Activated T-cell treated with anti-CD3 and anti-CD28 coated beads for 24 hours (primary cell): ENCODE measurements around the gene KDM2B.

ENCODE experiments used
- DNase-seq: peaks from one replicate; pipeline ENCODE4 v3.0.0-alpha.2; 2020; ENCODE audit warnings: low read depth

The KDM2B gene

DNA sequence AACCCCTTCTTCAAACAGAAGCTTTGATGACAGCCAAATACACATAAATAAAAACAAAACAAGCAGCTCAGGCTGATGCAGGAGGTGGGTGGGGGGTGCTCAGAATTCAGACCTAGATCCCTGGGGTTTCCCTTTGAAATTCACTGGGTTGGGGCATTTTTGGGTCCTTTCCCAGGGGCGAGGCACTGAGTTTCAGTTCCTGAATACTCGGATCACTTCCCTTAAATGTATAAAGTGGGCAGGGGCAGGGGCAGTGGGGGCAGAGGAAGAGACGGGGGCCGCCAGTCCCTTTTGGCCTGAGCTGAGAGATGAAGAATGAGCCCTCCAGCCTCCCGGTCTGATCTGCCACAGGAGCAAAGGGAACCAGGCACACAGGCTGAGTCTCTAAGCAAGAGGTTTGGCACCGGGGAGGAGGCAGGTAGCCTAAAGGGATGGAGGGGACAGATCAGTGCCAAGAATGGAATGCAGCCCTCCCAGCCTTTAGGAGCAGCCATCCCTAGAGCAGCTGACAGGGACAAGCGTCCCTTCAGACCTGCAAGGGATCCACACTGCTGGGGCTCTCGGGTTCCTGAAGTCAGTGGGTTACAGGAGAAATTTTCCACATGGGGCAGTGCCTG is 20.3 kb downstream of the KDM2B start:
- DNase-seq, result no peak

DNA sequence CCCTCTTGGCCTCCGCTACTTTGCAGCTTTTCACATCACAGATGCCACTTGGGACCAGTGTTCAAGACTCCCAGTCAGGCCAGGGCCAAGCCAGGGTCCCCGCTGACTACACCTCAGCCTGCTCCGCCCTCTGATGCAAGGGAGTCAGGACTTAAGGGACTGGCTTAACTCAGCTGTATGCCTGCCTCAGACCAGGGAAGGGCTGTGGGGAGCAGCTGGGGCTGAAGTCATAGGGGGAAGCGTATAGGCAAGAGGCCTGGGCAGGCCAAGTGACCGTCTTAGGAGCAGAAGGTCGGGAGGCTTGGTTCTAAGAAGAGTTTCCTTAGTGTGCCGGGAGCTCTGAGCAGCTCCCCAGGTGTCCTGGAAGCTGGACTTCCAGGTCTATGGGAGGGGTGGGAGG is 21.9 kb downstream of the KDM2B start:
- DNase-seq, result no peak

DNA sequence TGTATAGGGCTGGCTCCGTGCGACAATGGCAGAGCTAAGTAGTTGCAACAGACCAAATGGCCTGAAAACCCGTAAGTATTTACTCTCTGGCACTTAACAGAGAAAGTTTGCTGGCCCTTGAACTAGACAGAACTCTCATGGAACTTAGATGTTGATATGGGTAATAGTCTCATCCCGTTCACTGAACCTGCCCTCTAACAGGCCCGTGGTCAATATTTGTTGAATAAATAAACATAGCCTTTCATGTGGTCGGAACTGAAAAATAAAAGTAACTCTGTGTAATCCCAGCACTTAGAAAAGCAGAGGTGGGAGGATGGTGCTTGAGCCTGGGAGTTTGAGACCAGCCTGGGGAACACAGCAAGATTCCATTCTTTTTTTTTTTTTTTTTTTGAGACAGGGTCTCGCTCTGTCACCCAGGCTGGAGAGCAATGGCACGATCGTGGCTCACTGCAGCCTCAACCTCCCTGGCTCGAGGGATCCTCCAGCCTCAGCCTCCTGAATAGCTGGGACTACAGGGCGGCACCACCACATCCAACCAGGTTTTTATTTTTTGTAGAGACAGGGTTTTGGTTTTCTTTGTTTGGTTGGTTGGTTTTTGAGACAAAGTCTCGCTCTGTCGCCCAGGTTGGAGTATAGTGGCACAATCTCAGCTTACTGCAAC is 29.7 kb downstream of the KDM2B start:
- DNase-seq, result no peak

DNA sequence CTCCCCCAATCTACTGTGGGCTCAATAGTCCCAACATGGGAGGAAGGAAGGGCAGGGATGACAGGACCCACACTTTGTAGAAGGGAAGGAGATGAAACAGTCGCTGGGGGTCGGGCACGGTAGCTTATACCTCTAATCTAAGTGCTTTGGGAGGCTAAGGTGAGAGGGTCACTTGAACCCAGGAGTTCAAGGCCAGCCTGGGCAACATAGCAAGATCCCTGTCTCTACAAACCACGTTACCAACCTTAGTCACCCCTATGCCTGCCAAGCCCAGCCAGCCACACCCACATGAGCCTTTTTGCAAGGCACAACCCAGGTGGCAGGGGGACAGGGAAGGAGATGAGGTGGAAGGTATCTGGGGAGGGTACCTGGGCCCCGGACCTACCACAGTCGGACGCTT is 31.7 kb downstream of the KDM2B start:
- DNase-seq, result no peak

DNA sequence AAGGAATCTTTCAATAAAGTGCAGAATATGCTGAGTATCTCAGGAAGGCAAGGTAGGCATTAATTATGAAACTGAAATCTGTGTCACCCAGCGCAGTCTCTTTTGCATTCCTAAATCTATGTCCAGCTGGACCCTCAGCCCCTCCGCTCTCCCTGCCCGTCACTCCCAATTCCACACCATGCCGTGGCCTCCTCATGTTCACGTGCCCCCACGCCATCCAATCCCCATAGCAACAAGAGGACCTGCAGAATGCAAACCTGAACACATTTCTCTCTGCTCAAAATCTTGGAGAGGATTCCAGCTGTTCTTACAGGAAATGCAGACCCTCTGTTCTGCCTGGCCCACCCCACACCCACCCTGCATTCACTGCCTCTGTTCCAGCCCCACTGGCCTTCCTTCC is 35.3 kb downstream of the KDM2B start:
- DNase-seq, result no peak

DNA sequence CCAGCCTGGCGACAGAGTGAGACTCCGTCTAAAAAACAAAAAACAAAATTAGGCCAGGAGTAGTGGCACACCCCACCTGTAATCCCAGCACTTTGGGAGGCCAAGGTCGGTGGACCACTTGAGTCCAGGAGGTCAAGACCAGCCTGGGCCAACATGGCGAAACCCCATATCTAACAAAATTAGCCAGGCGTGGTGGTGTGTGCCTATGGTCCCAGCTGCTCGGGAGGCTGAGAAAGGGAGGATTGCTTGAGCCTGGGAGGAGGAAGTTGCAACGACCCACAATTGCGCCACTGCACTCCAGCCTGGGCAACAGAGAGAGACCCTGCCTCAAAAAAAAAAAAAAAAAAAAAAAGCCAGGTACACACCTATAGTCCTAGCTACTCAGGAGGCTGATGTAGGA is 37.0 kb downstream of the KDM2B start:
- DNase-seq, result no peak

DNA sequence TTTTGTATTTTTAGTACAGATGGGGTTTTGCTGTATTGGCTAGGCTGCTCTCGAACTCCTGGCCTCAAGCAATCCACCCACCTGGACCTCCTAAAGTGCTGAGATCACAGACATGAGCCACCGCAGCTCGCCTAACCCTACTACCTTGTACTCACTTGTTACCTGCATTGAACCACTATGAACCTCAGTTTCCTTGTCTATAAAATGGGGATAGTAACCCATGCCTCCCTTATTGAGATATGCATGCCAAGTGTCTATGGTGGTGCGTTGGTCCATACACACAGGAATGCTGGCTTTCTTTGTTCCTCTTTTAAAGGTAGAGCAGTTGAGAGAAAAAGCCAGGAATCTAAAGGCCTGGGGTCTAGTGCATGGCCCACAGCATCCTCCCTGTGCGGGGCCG is 40.9 kb downstream of the KDM2B start:
- no peak for DNase-seq

DNA sequence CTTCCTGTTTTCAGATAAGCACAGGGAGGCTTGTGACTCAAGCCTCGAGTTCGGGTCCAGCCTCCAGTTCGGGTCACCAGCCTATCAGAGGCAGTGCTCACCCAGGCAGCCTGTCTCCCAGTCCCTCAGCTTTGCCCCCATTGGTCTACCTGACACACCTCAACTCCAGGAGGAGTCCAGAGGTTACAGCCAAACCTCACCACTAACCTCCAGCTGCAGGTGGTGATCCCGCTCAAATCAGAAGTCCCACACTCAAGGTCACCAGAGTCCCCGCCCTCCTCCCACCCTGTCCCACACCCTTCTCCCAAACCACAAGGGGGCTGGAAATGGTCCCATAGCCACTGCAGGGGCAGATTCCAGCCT is 42.1 kb downstream of the KDM2B start:
- no peak for DNase-seq

DNA sequence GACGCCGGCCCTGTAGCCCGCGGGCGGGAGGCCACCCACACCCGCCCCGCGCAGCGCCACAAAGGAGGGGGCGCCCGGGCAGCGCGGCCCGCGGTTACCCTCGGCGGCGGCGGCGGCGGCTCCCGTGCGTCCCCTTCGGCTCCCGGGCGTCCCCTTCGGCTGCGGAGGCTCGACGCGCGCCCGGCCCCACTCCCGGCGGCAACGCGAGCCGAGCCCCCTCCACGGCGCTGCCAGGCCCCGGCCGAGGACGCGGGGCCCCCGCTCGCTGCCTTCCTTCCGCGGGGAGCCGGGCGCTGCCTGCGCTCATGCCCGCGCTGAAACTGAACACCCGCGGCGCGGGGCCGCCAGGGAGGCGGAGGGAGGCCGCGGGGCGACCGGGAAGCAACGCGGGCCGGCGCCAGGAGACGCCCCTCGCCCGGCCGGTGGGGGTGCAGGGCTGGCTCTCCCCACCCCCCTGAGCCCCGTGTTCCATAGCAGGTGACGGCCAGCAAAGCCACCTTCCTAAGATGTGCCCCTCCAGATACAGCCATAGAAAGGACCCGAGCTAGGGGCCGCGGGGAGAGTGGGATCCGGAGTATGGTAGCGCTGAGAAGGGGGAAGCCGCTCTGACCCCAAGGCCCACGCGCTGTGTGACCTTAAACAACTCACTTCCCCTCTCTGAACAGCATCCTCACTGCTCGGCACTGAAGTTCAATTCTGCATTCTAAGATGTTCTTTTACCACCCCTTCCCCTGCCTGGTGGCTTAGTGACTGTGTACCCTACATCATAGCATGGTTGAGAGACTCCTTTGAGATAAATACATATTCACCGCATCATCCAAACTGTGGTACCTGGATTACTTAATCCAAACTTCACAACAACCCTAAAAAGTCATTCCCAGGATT is 42.8 kb downstream of the KDM2B start:
- no peak for DNase-seq

DNA sequence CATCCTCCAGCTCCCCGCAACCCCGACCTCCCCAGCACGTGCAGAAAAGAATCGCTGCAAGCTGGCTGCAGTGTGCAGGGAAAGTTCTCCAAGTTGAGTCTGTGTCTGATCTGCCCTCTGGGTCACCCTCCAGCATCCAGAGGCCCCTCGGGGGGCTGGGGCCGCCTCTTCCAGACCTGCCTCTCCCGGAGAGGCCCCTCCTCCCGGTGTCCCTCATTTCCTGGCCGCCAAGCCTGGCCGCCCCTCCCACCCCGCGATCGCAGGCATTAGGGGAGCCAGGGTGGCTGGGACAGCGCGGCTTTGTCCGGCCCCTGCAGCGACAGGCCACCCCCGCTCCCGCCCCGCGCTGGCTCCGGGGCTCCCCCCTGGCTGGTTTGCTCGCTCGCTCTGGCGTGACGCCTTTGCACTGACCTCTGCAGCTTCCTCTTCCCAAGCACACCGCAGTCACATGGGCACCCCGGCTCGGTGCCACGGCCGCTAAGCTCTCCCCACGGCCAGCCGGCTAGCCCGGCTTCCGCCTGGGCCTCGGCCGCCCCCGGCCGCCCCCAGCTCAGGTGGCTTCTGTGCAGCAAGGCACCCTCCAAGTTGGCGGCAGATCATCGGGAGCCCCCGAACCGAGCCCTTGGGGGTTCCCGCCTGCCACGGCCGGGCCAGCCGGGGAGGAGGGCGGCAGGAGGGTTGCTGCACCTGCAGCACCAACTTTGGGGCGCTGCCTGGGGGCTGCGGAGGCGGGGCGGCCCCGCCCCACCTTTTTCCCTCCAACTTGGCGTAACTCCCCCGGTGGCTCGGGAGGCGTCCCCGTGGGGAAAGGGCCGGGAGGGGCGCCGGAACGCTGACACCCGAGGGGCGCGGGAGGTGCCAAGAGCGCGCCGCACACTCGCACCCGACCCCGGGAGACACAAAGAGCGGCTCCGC is 43.7 kb downstream of the KDM2B start:
- peak; percentile 34 for DNase-seq

DNA sequence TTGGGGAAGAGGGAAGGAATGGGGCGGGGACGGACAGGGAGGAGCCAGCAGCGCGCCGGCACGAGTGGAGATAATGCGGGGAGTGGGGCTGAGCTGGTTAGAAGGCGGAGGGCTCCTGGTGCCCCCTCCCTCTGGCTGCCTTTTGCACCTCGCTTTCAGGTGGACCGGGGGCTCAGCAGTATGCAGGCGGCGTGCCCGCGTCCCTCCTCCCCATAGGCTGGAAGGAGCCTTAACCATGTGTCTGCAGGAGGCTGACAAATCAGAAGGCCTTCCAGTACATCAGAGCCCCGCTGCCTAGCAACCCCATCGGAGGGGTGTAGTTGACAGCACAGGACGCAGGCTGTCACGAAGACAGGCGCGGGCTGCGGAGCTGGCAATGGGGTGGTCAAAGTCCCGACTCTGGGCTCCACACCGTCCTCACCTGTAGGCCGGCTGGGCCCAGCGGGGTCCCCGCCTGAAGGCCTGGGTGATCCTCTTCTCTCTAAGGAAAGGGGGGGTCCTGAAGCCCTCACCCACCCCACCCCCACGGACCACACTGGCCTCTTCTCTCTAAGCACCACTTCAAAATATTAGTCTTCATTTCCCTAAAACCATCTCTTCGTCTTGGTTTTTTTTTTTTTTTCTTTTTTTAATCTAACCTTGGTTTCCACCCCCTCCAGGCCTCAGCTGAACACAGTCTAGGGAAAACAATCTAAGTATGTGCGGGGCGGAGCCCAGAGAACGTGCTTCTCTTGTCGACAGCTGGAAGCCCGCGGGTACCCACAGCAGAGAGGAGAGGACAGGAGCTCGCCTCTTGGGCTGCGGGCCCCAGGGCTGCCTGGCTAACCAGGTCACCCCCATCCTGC is 44.5 kb downstream of the KDM2B start:
- DNase-seq, result peak; percentile 45

DNA sequence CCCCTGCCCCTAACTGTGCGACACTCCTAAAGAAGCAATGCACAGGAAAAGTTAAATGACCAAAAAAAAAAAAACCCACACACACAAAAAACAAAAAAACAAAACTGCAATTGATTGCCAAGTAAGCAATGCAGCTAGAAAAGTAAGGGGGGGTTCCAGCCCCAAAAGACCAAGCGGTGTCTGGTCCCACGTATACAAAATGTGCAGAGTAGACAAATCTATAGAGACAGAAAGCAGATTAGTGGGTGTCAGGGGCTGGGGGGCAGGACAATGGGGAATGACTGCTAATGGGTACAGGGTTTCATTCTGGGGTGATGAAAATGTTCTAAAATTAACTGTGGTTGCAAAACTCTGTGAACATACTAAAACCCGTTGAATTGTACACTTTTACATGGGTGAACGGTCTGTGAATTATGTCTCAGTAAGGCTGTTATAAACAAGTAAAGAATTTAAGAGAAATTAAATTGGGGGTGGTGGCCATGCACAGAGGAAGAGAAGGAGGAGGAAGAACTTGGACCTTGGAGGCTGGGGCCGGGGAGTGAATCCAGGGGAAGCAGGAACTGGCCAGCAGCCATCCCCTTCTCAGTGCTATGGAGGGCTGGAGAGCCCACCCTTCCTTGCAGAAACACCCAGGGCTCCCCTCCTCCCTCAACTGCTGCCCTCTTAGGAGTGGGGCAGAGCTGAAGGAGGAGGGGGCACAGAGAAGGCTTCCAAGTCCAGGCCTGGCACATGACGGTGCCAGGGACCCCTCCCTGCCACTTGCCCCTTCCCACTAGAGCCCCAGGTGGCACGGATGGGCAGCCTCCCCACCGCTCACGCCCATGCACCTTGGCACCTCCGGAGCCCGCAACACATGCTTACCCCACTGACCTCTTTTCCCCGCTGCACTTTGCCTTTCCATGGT is 45.4 kb downstream of the KDM2B start:
- DNase-seq, result no peak

DNA sequence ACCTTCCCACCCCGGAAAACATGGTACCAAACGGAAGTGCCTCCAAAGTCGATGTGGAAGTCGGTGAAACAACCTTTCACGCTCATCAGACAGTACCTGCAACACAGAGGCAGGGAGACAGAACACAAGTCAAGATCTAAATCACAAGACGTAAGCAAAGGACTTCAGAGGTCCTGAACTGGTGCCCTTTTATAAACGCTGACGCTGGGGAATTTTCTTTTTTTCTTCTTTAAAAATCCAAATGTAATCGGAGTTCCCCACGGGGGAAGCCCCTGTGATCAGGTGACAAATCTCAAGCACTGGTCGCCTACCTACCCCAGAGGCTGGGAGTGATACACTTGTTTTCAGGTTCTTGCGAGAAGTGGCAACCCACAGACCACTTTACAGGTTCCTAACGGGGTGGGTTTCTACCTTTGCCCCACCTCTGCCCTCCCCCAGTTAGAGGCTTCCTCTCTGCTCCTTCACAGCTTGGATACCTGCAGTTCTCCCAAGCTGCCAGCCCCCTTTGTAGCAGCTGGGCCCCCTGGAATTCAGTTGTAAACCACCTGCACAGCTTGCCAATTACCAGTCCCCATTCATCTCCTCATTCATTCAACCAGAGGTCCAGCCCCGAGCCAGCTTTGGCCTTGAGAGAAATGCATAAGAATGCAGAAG is 46.2 kb downstream of the KDM2B start:
- peak; percentile 55 for DNase-seq

DNA sequence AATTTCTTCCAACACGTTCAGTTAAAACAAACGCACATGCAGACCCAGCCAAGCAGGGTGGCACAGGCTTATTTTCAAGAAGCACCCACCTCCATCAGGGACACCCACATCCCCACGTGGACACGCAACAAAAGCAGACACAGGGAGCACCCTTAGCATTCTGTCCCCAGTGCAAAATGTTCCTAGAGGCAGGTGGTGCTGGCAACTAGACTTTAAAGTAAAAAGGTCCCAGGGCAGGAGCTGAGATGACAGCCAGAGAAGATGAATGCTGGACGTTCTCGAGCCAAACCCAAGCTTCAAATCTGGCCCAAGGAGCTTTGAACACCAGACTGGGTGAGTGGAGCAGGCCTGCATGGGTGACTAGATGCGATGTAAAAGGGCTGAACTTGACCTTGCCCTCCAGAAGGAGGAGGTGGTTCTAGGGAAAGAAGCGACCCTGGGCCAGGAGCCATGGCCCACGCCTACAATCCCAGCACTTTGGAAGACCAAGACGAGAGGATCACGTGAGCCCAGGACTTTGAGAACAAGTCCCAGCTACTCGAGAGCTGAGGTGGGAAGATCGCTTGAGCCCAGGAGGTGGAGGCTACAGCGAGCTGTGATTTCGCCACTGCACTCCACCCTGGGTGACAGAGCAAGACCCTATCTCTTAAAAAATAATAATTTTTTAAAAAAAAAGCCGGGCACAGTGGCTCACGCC is 47.3 kb downstream of the KDM2B start:
- DNase-seq, result no peak

DNA sequence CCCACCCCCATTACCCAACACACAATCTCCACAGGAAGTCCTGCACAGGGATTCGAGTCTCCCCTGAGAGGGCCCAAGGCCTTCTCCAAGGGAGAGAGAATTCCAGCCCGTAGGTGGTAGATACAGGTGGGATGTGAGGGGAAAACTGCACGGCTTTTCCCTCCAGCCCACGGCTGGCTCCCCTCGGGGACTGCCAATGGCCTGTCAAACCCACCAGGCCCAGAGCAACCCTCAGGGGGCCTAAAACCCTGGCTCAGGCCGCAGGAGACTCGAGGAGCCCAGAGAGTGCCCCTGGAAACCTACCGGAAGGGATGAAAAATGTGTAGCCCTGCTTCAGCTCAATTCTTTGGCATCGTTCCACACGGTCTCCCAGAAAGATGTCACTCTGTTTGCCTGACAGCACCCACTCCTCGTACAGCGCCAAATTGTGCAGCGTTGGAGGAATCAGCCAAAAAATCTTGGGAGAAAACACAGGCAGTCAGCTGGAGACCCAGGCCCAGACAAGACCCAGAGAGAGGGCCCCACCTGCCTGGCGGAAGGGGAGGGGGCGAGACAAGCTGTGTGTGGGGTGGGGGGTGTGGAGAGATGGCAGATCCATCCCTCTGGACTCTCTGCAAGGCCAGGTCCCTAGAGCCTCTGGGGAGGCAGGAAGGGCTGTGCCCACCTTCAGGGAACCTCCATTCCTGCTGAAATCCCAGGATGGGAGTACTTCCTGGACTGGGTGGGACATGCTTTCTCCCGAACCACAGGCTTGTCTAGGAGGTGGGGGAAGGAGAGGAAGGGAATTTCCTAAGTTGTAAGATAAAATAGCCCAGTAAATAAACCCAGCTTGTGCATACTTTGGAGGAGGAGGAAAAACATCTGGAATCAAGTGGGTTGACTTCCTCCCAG is 48.1 kb downstream of the KDM2B start:
- no peak for DNase-seq

DNA sequence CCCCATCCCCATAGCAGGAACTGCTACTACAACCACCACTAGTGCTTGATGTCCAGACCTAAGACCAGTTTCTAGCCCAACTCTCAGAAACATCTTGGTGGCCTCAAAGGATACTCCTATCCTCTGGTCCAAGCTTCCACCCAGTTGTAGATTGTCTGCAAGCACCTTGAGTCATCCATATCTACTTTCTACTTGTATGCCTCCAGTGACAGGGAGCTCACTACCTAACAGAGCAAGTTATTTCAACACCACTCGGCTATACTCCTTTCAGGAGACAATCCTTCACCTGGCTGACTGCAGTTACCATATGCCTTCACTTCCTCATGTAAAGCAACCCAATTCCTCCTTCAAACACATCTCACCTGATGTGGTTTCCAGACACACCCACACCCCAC is 49.5 kb downstream of the KDM2B start:
- DNase-seq, result no peak

DNA sequence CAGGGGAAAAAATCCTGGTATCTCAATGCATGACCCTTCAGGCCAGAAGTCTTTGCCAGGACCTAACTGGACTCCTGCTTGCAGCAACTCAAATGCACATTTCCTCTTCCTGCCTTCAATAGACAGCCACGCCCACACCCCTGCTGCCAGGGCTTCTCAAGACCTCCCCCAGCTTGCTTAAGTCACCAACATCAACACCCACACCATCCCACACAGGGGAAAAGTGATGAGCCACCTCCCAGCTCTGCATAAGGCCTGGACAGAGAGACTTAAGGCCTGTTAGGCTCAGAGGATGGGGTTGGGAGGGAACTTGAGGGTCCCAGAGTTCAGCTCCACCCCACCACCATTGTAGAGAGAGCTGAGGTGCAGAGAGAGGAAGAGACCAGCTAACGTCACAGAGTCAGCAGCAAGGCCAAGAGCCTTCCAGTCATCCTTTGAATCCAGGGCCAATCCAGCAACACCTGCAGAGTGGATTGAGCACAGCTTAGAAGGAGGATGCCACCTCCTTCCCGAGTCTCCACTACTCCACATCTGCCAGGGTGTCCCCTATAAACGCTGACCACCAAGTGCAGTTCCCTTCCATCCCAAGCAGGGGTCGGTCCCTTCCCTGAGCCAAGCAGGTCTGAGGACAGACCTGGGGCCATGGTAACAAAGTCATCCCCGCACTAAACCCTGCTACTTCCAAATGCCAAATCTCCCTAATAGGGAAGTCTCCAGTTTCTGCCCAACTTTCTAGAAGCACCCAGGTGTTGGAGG is 50.0 kb downstream of the KDM2B start:
- peak; percentile 50 for DNase-seq
